Transverse colon (tissue), 4 donors: ENCODE measurements around the gene ERCC4.

Experiments
- CTCF ChIP-seq, 5 experiments: fragments of 200-600 bp in 3 of 5; fragments of 450-650 bp in 2 of 5; sonication (generic) in 3 of 5; IDR thresholded peaks; 1 replicate in 2 of 5; 2 replicates in 3 of 5; pipeline ENCODE4 v1.5.1; 2016 to 2017; ENCODE audit warnings: antibody characterized with exemption in 5 of 5, inconsistent platforms in 3 of 5, mild to moderate bottlenecking in 2 of 5, moderate library complexity in 1 of 5
- POLR2A ChIP-seq: fragments of 450-650 bp; IDR thresholded peaks from one replicate; pipeline ENCODE4 v1.6.1; 2016; ENCODE audit warnings: antibody characterized with exemption, mild to moderate bottlenecking, moderate library complexity
- POLR2AphosphoS5 ChIP-seq, 3 donors: sonication (generic); formaldehyde crosslinking; IDR thresholded peaks; one replicate each; pipeline ENCODE4 v1.6.1; 2016; ENCODE audit warnings: antibody characterized with exemption in 3 of 3

- TF ChIP-seq CTCF (IDR thresholded peaks at IDR 0.05) (no peak), POLR2A (no peak), POLR2AphosphoS5 (IDR thresholded peaks at IDR 0.05) (no peak)
These were observed 8.1 kb upstream of the ERCC4 start for GRCh38 chr16:13911871-13912270.
